PC-3 (cell line): ENCODE measurements around the gene L3HYPDH. TPM values are rescaled to one million over a fixed set of nuclear protein-coding genes. Genes with fewer than 3 reads are reported as not detected.
"Not testable (repeated sequence)": the region's sequence is repeated elsewhere in the genome, so short reads cannot be mapped to it uniquely, and the experiment has no call there.

Experiments used
- ATAC-seq: fragments of 200-7000 bp; cut with Tn5 transposase; 2 replicates; pipeline ENCODE4 v1.9.1; 2020; ENCODE audit warnings: mild to moderate bottlenecking, moderate library complexity
- BruUV-seq: library from RNA; stranded (reverse); fragments of 400-500 nt; replicated peaks from 2 replicates; lab custom pipeline; 2021; lab: Mats Ljungman, UMichigan
- CTCF ChIA-PET: fragments of 300-600 bp; sonication (Branson Sonifier 250); formaldehyde crosslinking; loops from one replicate; lab custom pipeline; 2022; ENCODE audit warnings: antibody characterized with exemption; lab: Charles Lee
- POLR2A ChIA-PET: fragments of 300-600 bp; sonication (Branson Sonifier 250); formaldehyde crosslinking; loops from one replicate; lab custom pipeline; 2022; ENCODE audit warnings: antibody characterized with exemption; ENCODE audit not compliant: unreplicated experiment; lab: Charles Lee
- DNase-seq: peaks from one replicate; pipeline ENCODE4 v3.0.0-alpha.2; 2015
- H2AFZ ChIP-seq: fragments of 300-600 bp; sonication (generic); 2 replicates; pipeline ENCODE4 v1.6.0; 2016; ENCODE audit warnings: antibody characterized with exemption, low read length
- H3F3A ChIP-seq: fragments of 300-600 bp; sonication (generic); one replicate; pipeline ENCODE4 v1.6.0; 2017; ENCODE audit warnings: antibody characterized with exemption, low read length, control low read depth, mild to moderate bottlenecking; ENCODE audit not compliant: unreplicated experiment
- H3K27ac ChIP-seq: fragments of 300-600 bp; sonication (generic); 2 replicates; pipeline ENCODE4 v1.5.1; 2016; ENCODE audit warnings: mild to moderate bottlenecking, low read length
- H3K27me3 ChIP-seq: fragments of 300-600 bp; sonication (generic); 2 replicates; pipeline ENCODE4 v1.6.1; 2016; ENCODE audit warnings: low read length, mixed read lengths
- H3K36me3 ChIP-seq: fragments of 300-600 bp; sonication (generic); 2 replicates; pipeline ENCODE4 v1.6.1; 2016; ENCODE audit warnings: low read depth, mixed run types, low read length, mixed read lengths
- H3K4me1 ChIP-seq: fragments of 300-600 bp; sonication (generic); 2 replicates; pipeline ENCODE4 v1.5.1; 2016; ENCODE audit warnings: low read length; ENCODE audit not compliant: insufficient read depth
- H3K4me2 ChIP-seq: fragments of 300-600 bp; sonication (generic); 2 replicates; pipeline ENCODE4 v1.6.0; 2016; ENCODE audit warnings: low read length
- H3K4me3 ChIP-seq: fragments of 300-600 bp; sonication (generic); 2 replicates; pipeline ENCODE4 v1.5.1; 2016; ENCODE audit warnings: mild to moderate bottlenecking, low read length, mixed read lengths
- H3K79me2 ChIP-seq: fragments of 300-600 bp; sonication (generic); 2 replicates; pipeline ENCODE4 v1.6.1; 2017; ENCODE audit warnings: low read length, mixed read lengths
- H3K9ac ChIP-seq: fragments of 300-600 bp; sonication (generic); 2 replicates; pipeline ENCODE4 v1.6.0; 2016; ENCODE audit warnings: mild to moderate bottlenecking, low read length
- H3K9me2 ChIP-seq: fragments of 300-600 bp; sonication (generic); replicated peaks from 2 replicates; pipeline ENCODE4 v1.6.1; 2016; ENCODE audit warnings: mixed run types, low read length, mixed read lengths
- H3K9me3 ChIP-seq: fragments of 300-600 bp; sonication (generic); 2 replicates; pipeline ENCODE4 v1.6.1; 2016; ENCODE audit warnings: low read length, mixed read lengths
- H4K20me1 ChIP-seq: fragments of 300-600 bp; sonication (generic); 2 replicates; pipeline ENCODE4 v1.6.1; 2016; ENCODE audit warnings: low read length, mixed read lengths
- EZH2 ChIP-seq: fragments of 300-600 bp; sonication (generic); IDR thresholded peaks from one replicate; pipeline ENCODE4 v1.6.1; 2017; ENCODE audit warnings: antibody characterized with exemption, mild to moderate bottlenecking, low read length; ENCODE audit not compliant: unreplicated experiment
- EZH2phosphoT487 ChIP-seq: fragments of 300-600 bp; sonication (generic); IDR thresholded peaks from 2 replicates; pipeline ENCODE4 v1.6.1; 2018; ENCODE audit warnings: mild to moderate bottlenecking, antibody characterized with exemption, low read length, borderline replicate concordance
- intact Hi-C: fragments of 100-400 bp; cut with micrococcal nuclease; formaldehyde crosslinking; loops from 2 replicates; pipeline ENCODE4 v1.9.0; 2023
- total RNA-seq: library from RNA; depleted of rRNA; stranded (reverse); fragments of >200 nt; gene quantifications from 2 replicates; pipeline ENCODE4 v1.2.3, GENCODE V29; 2014
- TF ChIP-seq, protein P1 (sequence below): fragments of 300-600 bp; sonication (generic); conservative IDR thresholded peaks from 2 replicates; pipeline ENCODE4 v1.5.1; 2017; ENCODE audit warnings: antibody characterized with exemption, low read depth, mild to moderate bottlenecking, low read length

L3HYPDH gene
- total RNA-seq, 1 experiment from 2014 or later = 117 TPM

- intact Hi-C loops = no loop called here
- ChIA-PET POLR2A (no interaction called here), CTCF (interaction anchor here (0.7 kb wide), 1 partner anchor 32 kb away, joined by 6 read pairs; the partner anchor contains the start of genes JKAMP and L3HYPDH)
- Histone ChIP-seq H3K27me3 (no peaks in the 10 kb centered on the region), H2AFZ (no peak overlapping the region), H3K79me2 (no peaks in the 10 kb centered on the region), H3K4me2 (no peak overlapping the region), H3K4me1 (peaks cover 10% of the 10 kb centered on the region), H4K20me1 (no peaks in the 10 kb centered on the region), H3K9me3 (no peaks in the 10 kb centered on the region), H3F3A (no peaks in the 10 kb centered on the region), H3K4me3 (no peak overlapping the region), H3K36me3 (0 out of 2 replicates have a peak, but pooled peaks cover 13% of the 10 kb centered on the region), H3K27ac (no peak overlapping the region), H3K9ac (no peak overlapping the region), H3K9me2 (no peaks in the 10 kb centered on the region)
- peak; percentile 29 for ATAC-seq
- no TSS peak for BruUV-seq
- TF ChIP-seq EZH2phosphoT487 (no peak), EZH2 (no peak)
- TF ChIP-seq, protein P1, sequence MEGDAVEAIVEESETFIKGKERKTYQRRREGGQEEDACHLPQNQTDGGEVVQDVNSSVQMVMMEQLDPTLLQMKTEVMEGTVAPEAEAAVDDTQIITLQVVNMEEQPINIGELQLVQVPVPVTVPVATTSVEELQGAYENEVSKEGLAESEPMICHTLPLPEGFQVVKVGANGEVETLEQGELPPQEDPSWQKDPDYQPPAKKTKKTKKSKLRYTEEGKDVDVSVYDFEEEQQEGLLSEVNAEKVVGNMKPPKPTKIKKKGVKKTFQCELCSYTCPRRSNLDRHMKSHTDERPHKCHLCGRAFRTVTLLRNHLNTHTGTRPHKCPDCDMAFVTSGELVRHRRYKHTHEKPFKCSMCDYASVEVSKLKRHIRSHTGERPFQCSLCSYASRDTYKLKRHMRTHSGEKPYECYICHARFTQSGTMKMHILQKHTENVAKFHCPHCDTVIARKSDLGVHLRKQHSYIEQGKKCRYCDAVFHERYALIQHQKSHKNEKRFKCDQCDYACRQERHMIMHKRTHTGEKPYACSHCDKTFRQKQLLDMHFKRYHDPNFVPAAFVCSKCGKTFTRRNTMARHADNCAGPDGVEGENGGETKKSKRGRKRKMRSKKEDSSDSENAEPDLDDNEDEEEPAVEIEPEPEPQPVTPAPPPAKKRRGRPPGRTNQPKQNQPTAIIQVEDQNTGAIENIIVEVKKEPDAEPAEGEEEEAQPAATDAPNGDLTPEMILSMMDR = no peak
- DNase-seq = no peak
Observed at GRCh38 chr14:59451849-59452248, 32.4 kb downstream of the L3HYPDH start.

DNA sequence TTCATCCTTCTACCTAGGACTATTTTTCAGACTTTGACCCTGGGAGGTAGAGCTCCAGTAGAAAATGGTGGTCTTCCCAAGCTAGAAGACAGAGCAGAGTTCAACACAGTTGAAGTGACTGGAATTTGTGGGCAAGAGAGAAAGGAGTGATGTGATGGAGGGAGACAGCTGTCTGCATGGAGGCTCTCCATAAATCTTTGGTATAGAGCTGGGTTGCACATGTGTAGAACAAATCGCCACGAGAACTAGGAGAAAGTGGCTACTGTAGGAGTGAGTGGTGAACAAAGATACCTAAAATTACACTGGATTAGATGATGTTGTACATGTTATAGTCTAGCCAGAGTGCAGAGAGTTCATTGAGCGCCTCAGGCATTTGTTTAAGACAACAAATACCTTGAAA is 33.5 kb downstream of the L3HYPDH start:
- Histone ChIP-seq H3K4me2 (no peak overlapping the region), H3K9ac (no peak overlapping the region), H3F3A (no peaks in the 10 kb centered on the region), H3K36me3 (0 out of 2 replicates have a peak, but pooled peaks cover 6% of the 10 kb centered on the region), H3K4me3 (no peak overlapping the region), H3K4me1 (peaks cover 10% of the 10 kb centered on the region), H3K9me2 (no peaks in the 10 kb centered on the region), H3K9me3 (no peaks in the 10 kb centered on the region), H4K20me1 (no peaks in the 10 kb centered on the region), H3K27ac (no peak overlapping the region), H2AFZ (no peak overlapping the region), H3K79me2 (no peaks in the 10 kb centered on the region), H3K27me3 (no peaks in the 10 kb centered on the region)
- DNase-seq (no peak), ATAC-seq (no peak)
- no TSS peak for BruUV-seq
- ChIA-PET POLR2A (interaction anchor here (0.6 kb wide), 1 partner anchor 1024 kb away, joined by 5 read pairs; no protein-coding TSS in a partner anchor), CTCF (no interaction called here)
- intact Hi-C loops = no loop called here
- TF ChIP-seq EZH2 (no peak), EZH2phosphoT487 (no peak)
- TF ChIP-seq, protein P1 = no peak

DNA sequence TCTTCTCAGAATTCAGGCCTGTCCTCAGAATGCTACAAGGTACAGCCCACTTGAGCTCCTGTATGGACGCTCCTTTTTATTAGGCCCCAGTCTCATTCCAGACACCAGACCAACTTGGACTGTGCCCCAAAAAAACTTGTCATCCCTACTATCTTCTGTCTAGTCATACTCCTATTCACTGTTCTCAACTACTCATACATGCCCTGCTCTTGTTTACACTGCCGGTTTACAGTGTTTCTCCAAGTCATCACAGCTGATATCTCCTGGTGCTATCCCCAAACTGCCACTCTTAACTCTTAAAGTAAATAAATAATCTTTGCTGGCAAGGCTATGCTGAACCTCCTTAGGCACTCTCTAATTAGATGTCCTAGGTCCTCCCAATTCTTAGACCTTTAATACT is 35.5 kb downstream of the L3HYPDH start:
- POLR2A ChIA-PET, BruUV-seq, H4K20me1 ChIP-seq, H3F3A ChIP-seq, H3K9me2 ChIP-seq, H3K27me3 ChIP-seq, H3K27ac ChIP-seq, H3K79me2 ChIP-seq, H3K9me3 ChIP-seq, CTCF ChIA-PET, intact Hi-C loops, DNase-seq, H3K36me3 ChIP-seq, H3K9ac ChIP-seq, H2AFZ ChIP-seq, ATAC-seq, H3K4me3 ChIP-seq, H3K4me1 ChIP-seq, H3K4me2 ChIP-seq: not testable (repeated sequence)
